ENCODE results near the gene TEDC2.

The TEDC2 gene

GRCh38 chr16:2513405-2514332 lies 53.8 kb downstream of the TEDC2 start, which contains the start of gene ATP6V0C:
Gene ATP6V0C (plus strand): TSS chr16:2513952. CDS start chr16:2514104, 152 bp downstream.
- DNase-seq (ENCODE audit: low read depth): peak; percentile 87
